Mucosa of descending colon (tissue), 3 donors: ENCODE results near the gene IQGAP2. TPM values are rescaled to one million over a fixed set of nuclear protein-coding genes. Genes with fewer than 3 reads are reported as not detected.

Experiments
- ATAC-seq: fragments of 200-7000 bp; cut with Tn5 transposase; one replicate; pipeline ENCODE4 v1.9.1; 2020; ENCODE audit warnings: mild to moderate bottlenecking, moderate library complexity
- DNase-seq, 3 donors: peaks; one replicate each; pipeline ENCODE4 v3.0.0-alpha.2; 2020
- H3K36me3 ChIP-seq: fragments of 200-600 bp; one replicate; pipeline ENCODE4 v1.8.0; 2021; ENCODE audit warnings: low read depth, mild to moderate bottlenecking
- H3K4me1 ChIP-seq: fragments of 200-600 bp; one replicate; pipeline ENCODE4 v1.8.0; 2021; ENCODE audit warnings: low read depth, mild to moderate bottlenecking
- H3K4me3 ChIP-seq: fragments of 200-600 bp; one replicate; pipeline ENCODE4 v1.8.0; 2021; ENCODE audit warnings: mild to moderate bottlenecking
- H3K9me3 ChIP-seq: fragments of 200-600 bp; one replicate; pipeline ENCODE4 v1.8.0; 2021; ENCODE audit warnings: mild to moderate bottlenecking
- intact Hi-C, 2 donors: fragments of 100-400 bp; cut with DNase I in 1 of 2; cut with micrococcal nuclease in 1 of 2; formaldehyde crosslinking; loops; one replicate each; pipeline versions ENCODE4 v1.11.0 to v1.11.1; 2022; cut with DNase I, micrococcal nuclease
- total RNA-seq, 3 donors: library from RNA; stranded (reverse); fragmentation: NEBNext Ultra II Directional in 2 of 3; extraction: Animal tissue kit (Norgen Biotek cat#: 25700) in 2 of 3; gene quantifications; one replicate each; pipeline versions ENCODE4 v1.2.1 to v1.2.4, GENCODE V29; 2021 to 2023
- TF ChIP-seq, protein P1 (sequence below): fragments of 200-600 bp; IDR thresholded peaks from one replicate; pipeline ENCODE4 v1.8.0; 2022; ENCODE audit warnings: antibody characterized with exemption, mild to moderate bottlenecking
- donor health status: DM: no; HTN: no; CAD: no; lungs with moderate emphysema.
- donor health status: DM: no; HTN: no; CAD: no.
- donor health status: DM: no; HTN: yes; CAD: no.

IQGAP2 gene
- total RNA-seq, 3 donors from 2014 or later: 59.7 to 159 (median 84.8) TPM

GRCh38 chr5:76462097-76462667 is 59.1 kb downstream of the IQGAP2 start:
- H3K4me3 ChIP-seq: no peak overlapping the region
- ATAC-seq: peak; percentile 91
- peak in 1 of 3 donors; percentile 52 for DNase-seq
- intact Hi-C loops: no loop called here
- H3K36me3 ChIP-seq: no peaks in the 10 kb centered on the region
- TF ChIP-seq, protein P1, sequence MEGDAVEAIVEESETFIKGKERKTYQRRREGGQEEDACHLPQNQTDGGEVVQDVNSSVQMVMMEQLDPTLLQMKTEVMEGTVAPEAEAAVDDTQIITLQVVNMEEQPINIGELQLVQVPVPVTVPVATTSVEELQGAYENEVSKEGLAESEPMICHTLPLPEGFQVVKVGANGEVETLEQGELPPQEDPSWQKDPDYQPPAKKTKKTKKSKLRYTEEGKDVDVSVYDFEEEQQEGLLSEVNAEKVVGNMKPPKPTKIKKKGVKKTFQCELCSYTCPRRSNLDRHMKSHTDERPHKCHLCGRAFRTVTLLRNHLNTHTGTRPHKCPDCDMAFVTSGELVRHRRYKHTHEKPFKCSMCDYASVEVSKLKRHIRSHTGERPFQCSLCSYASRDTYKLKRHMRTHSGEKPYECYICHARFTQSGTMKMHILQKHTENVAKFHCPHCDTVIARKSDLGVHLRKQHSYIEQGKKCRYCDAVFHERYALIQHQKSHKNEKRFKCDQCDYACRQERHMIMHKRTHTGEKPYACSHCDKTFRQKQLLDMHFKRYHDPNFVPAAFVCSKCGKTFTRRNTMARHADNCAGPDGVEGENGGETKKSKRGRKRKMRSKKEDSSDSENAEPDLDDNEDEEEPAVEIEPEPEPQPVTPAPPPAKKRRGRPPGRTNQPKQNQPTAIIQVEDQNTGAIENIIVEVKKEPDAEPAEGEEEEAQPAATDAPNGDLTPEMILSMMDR: no peak
- H3K4me1 ChIP-seq: peaks cover 24% of the 10 kb centered on the region
- no peaks in the 10 kb centered on the region for H3K9me3 ChIP-seq

GRCh38 chr5:76467216-76467615 is 64.1 kb downstream of the IQGAP2 start:
- Histone ChIP-seq H3K4me1 (peaks cover 14% of the 10 kb centered on the region), H3K9me3 (no peaks in the 10 kb centered on the region), H3K36me3 (no peaks in the 10 kb centered on the region), H3K4me3 (no peak overlapping the region)
- TF ChIP-seq, protein P1: no peak
- intact Hi-C loops: no loop called here
- DNase-seq (no peak), ATAC-seq (no peak)

GRCh38 chr5:76468635-76469425 is 65.7 kb downstream of the IQGAP2 start:
- Histone ChIP-seq H3K36me3 (no peaks in the 10 kb centered on the region), H3K4me3 (no peak overlapping the region), H3K9me3 (no peaks in the 10 kb centered on the region), H3K4me1 (peaks cover 14% of the 10 kb centered on the region)
- DNase-seq (no peak), ATAC-seq (no peak)
- TF ChIP-seq, protein P1: no peak
- intact Hi-C loops: no loop called here

- DNase-seq (no peak), ATAC-seq (no peak)
- H3K4me1 ChIP-seq: peaks cover 14% of the 10 kb centered on the region
- no peaks in the 10 kb centered on the region for H3K9me3 ChIP-seq
- TF ChIP-seq, protein P1: no peak
- no peak overlapping the region for H3K4me3 ChIP-seq
- intact Hi-C loops: no loop called here
- H3K36me3 ChIP-seq: no peaks in the 10 kb centered on the region
These were observed 66.7 kb downstream of the IQGAP2 start for GRCh38 chr5:76469656-76470290.

DNA sequence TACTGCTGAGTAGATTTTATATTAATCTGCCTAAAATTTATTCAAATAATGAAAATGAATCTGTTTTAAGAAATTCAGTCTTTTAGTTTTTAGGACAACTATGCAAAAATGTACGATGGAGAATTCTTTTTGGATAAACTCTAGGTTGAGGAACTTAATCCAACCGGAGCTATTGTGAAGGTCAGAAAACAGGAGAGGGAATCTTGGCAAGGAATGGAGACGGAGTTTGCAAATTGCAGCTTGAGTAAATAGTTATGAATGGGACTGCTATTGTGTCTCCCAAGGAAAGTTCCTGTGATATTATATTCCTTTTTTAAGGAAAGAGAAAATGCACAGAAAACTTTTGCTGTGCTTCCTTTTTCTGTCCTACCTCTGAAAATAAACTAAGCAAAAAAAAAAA is 67.9 kb downstream of the IQGAP2 start:
- peak; percentile 14 for ATAC-seq
- Histone ChIP-seq H3K4me3 (no peak overlapping the region), H3K4me1 (peaks cover 24% of the 10 kb centered on the region), H3K9me3 (no peaks in the 10 kb centered on the region), H3K36me3 (no peaks in the 10 kb centered on the region)
- TF ChIP-seq, protein P1: no peak
- intact Hi-C loops: no loop called here
- DNase-seq: no peak
